ENCODE results near the gene FOXD4L3. TPM values are rescaled to one million over a fixed set of nuclear protein-coding genes. Genes with fewer than 3 reads are reported as not detected.
"Not testable (repeated sequence)": the region's sequence is repeated elsewhere in the genome, so short reads cannot be mapped to it uniquely, and the experiment has no call there.

Gene FOXD4L3
- 0.22 TPM in 1 of 2 replicates, not detected in the other for total RNA-seq (2014; rRNA removed; shearing (Covaris generic); ENCODE audit: low replicate concordance)

DNA sequence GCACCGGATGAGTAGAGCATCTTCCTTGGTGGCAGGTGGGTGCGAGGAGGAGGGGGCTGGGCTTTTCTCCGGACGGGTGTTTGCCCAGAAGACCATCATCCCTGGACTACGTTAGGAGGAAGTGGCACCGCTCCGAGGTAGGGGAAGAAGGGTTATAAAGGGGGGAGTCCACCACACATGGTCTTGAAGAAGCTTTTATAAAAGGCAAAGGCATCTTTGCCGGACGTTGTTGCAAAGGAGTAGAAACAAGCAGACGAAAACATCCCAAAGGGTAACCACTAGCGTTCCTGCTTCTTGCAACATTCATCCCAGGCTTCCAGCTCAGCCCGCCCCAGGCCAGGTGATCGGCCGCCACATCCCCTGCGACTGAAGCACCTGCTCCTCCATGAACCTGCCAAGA, at the start of gene FOXD4L3:
FOXD4L3 (plus strand) TSS at position 301 of the 400 bp plus-strand sequence; CDS start at position 386, 85 bp downstream.
- not testable (repeated sequence) for H3K9ac ChIP-seq (ENCODE audit: low read length); H3K79me2 ChIP-seq (ENCODE audit: low read length); H3K9me2 ChIP-seq (replicated peaks; ENCODE audit: insufficient read depth, low read length); H3K27ac ChIP-seq (ENCODE audit: low read length); H2AFZ ChIP-seq (ENCODE audit: low read length); H3K4me3 ChIP-seq (ENCODE audit: low read length); H3K27me3 ChIP-seq (ENCODE audit: low read length); H4K20me1 ChIP-seq (ENCODE audit: insufficient read depth, low read depth, low read length); H3K4me1 ChIP-seq (ENCODE audit: low read length); H3K36me3 ChIP-seq (ENCODE audit: insufficient read depth, low read length); DNase-seq; H3K4me2 ChIP-seq (ENCODE audit: low read depth, low read length, poor library complexity, severe bottlenecking); H3K9me3 ChIP-seq (ENCODE audit: low read length)

DNA sequence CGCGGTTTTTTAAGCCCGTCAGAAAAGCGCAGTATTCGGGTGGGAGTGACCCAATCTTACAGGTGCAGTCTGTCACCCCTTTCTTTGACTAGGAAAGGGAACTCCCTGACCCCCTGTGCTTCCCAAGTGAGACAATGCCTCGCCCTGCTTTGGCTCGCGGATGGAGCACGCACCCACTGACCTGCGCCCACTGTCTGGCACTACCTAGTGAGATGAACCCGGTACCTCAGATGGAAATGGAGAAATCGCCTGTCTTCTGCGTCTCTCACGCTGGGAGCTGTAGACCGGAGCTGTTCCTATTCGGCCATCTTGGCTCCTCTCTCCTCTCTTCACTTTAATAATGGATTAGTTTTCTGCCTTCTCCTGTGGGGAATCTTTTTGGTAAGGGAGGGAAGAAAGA, 21.6 kb upstream of the FOXD4L3 start:
- not testable (repeated sequence) for H3K36me3 ChIP-seq (ENCODE audit: insufficient read depth, low read length); H4K20me1 ChIP-seq (ENCODE audit: insufficient read depth, low read depth, low read length)

DNA sequence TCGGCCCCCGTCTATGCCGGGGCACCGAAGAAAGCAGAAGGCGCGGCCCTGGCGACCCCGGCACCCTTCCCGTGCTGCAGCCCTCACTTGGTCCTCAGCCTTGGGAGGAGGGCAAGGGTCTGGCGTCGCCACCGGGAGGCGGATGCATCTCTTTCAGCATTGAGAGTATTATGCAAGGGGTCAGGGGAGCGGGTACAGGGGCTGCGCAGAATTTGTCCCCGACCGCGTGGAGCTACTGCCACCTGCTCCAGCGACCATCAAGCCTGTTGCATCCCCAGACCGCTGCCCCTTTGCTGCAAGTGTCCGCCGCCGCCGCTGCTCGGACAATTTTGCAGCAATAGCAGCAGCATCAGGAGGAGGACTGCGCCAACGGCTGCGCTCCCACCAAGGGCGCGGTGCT, 1.1 kb downstream of the FOXD4L3 start:
- H3K4me3 ChIP-seq (ENCODE audit: low read length); H3K4me2 ChIP-seq (ENCODE audit: low read depth, low read length, poor library complexity, severe bottlenecking); H3K27ac ChIP-seq (ENCODE audit: low read length); H3K36me3 ChIP-seq (ENCODE audit: insufficient read depth, low read length); H3K4me1 ChIP-seq (ENCODE audit: low read length); DNase-seq; H3K79me2 ChIP-seq (ENCODE audit: low read length); H4K20me1 ChIP-seq (ENCODE audit: insufficient read depth, low read depth, low read length); H3K9me2 ChIP-seq (replicated peaks; ENCODE audit: insufficient read depth, low read length); H3K9ac ChIP-seq (ENCODE audit: low read length); H2AFZ ChIP-seq (ENCODE audit: low read length); H3K27me3 ChIP-seq (ENCODE audit: low read length); H3K9me3 ChIP-seq (ENCODE audit: low read length): not testable (repeated sequence)

More for the DNA sequence above, 21.6 kb upstream of the FOXD4L3 start:
- H3K4me2 ChIP-seq (ENCODE audit: low read depth, low read length, poor library complexity, severe bottlenecking); DNase-seq; H3K4me3 ChIP-seq (ENCODE audit: low read length); H3K27me3 ChIP-seq (ENCODE audit: low read length); H3K9ac ChIP-seq (ENCODE audit: low read length); H3K9me2 ChIP-seq (replicated peaks; ENCODE audit: insufficient read depth, low read length); H3K9me3 ChIP-seq (ENCODE audit: low read length); H3K79me2 ChIP-seq (ENCODE audit: low read length); H2AFZ ChIP-seq (ENCODE audit: low read length); H3K27ac ChIP-seq (ENCODE audit: low read length); H3K4me1 ChIP-seq (ENCODE audit: low read length): not testable (repeated sequence)

DNA sequence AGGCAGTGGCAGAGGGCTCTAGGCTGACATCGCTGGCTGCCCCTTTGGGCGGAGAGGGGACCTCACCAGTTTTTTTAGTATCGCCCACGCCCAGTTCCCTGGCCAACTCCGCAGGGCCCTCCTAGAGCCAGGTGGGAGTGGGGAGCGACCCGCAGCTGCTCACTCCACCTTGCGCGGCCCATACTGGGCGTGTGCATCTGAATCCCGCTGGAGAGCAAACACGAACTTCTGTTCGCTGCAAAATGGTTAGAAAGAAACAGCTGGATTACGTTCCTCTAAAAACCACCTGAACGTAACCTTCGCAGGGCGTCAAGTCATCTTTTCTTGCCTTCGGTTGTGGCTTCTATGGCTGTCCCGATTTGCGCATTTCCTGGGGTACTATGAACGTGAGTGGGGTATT, 1.5 kb downstream of the FOXD4L3 start:
- not testable (repeated sequence) for H3K9me3 ChIP-seq (ENCODE audit: low read length); H2AFZ ChIP-seq (ENCODE audit: low read length); DNase-seq; H3K27me3 ChIP-seq (ENCODE audit: low read length); H3K9me2 ChIP-seq (replicated peaks; ENCODE audit: insufficient read depth, low read length); H4K20me1 ChIP-seq (ENCODE audit: insufficient read depth, low read depth, low read length); H3K27ac ChIP-seq (ENCODE audit: low read length); H3K4me1 ChIP-seq (ENCODE audit: low read length); H3K79me2 ChIP-seq (ENCODE audit: low read length); H3K4me2 ChIP-seq (ENCODE audit: low read depth, low read length, poor library complexity, severe bottlenecking); H3K36me3 ChIP-seq (ENCODE audit: insufficient read depth, low read length); H3K4me3 ChIP-seq (ENCODE audit: low read length); H3K9ac ChIP-seq (ENCODE audit: low read length)

DNA sequence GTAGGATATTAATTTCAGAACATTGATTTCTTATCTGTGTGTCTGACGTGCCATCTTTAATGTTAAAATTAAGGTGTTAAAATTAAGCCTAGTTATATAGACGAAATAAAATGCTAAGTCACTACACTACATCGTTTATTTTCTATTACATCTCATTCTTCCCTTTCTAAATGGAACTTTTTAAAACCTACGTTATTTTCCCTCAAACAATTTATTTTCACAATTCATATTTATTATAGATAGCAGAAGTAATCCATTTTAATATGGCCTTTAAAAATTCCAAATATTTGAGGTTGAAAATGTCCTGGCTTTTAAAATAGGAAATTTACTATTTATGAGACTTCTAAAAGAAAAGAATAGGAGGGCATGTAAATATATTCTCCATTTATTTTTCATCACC, 2.1 kb downstream of the FOXD4L3 start:
- not testable (repeated sequence) for H3K79me2 ChIP-seq (ENCODE audit: low read length); H2AFZ ChIP-seq (ENCODE audit: low read length); H3K9me3 ChIP-seq (ENCODE audit: low read length); DNase-seq; H3K9me2 ChIP-seq (replicated peaks; ENCODE audit: insufficient read depth, low read length); H3K4me3 ChIP-seq (ENCODE audit: low read length); H3K4me1 ChIP-seq (ENCODE audit: low read length); H3K27me3 ChIP-seq (ENCODE audit: low read length); H3K27ac ChIP-seq (ENCODE audit: low read length); H3K36me3 ChIP-seq (ENCODE audit: insufficient read depth, low read length); H3K4me2 ChIP-seq (ENCODE audit: low read depth, low read length, poor library complexity, severe bottlenecking); H4K20me1 ChIP-seq (ENCODE audit: insufficient read depth, low read depth, low read length); H3K9ac ChIP-seq (ENCODE audit: low read length)

DNA sequence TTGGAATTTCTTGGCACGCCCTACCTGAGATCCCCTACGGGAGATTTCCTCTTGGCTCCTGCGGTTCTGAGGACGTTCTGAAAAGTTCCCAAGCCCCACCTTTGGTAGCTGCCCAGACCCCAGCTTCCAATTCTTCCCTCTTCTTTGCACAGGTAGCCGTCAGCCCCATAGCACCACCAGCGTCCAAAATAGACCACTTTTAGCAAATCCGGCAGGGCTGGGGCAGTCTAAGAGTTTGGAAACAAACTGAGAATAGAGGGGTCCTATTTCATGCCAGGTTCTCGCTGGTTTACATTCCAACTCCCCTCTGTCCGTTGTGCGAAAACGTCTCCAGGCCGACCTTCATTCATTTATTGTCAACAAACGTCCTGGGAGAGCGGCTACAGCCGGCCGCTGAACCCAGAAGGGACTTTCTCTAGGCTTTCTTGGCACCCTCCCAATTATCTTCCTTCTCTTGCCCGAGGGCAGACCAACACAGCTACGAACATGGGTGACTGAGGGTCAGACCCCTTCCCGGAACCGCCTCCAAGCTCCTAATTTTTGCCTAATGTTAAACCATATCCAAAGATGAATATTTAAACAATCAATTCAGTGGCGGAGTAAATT, 3.1 kb downstream of the FOXD4L3 start:
- H3K27ac ChIP-seq (ENCODE audit: low read length): not testable (repeated sequence)

DNA sequence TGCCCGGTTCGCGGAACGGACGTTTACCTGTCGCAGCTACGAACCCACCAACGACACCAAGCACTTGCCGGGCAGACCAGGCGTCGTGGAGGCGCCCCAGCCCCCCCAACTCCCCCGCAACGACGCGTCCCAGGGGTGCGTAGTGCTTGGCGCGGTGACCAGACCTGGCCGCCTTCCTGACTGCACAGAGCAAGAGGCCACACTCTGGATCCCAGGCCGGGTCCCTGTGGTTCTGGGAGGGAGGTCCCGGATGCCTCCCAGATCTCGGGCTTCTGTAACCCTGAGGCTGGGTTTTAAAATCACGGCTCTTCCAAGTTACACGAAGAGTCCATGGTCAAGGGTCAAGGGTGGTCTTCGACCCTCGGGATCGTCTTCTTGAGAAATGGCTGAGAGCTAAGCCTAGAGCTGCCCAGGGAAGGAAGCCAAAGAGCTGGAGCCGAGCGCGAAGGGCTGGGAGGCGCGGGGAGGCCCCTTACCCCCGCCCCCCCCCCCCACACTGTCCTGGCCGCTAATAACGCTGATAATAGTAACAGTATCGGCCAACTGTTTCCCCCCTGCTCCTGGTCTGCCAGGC, 3.8 kb downstream of the FOXD4L3 start:
- H3K79me2 ChIP-seq (ENCODE audit: low read length): not testable (repeated sequence)

More for the DNA sequence above, 3.1 kb downstream of the FOXD4L3 start:
- not testable (repeated sequence) for H3K9me3 ChIP-seq (ENCODE audit: low read length); H3K27me3 ChIP-seq (ENCODE audit: low read length); H3K36me3 ChIP-seq (ENCODE audit: insufficient read depth, low read length); DNase-seq; H3K9me2 ChIP-seq (replicated peaks; ENCODE audit: insufficient read depth, low read length); H2AFZ ChIP-seq (ENCODE audit: low read length); H3K4me1 ChIP-seq (ENCODE audit: low read length); H3K4me2 ChIP-seq (ENCODE audit: low read depth, low read length, poor library complexity, severe bottlenecking); H4K20me1 ChIP-seq (ENCODE audit: insufficient read depth, low read depth, low read length); H3K79me2 ChIP-seq (ENCODE audit: low read length); H3K9ac ChIP-seq (ENCODE audit: low read length); H3K4me3 ChIP-seq (ENCODE audit: low read length)

DNA sequence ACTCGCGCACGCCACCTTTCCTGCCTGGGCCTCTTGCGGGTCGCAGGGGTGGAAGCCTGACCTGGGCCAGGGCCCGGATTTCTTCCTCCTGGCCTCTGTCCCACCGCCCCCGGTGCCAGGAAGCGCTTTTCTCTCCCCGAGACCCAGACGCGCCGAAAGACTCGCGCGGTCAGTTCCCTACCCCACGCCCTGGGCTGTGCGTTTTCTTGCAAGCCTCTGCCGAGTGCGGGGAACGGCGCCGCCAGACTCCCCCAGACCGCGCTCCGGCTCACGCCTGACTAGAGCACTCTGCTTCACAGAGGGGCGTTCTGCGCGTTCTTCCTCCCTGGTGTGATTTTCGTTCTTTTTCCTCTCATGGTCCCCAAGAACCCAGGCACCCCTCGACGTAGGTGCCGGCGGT, 4.5 kb downstream of the FOXD4L3 start:
- H3K4me1 ChIP-seq (ENCODE audit: low read length); H3K27ac ChIP-seq (ENCODE audit: low read length); H3K9me2 ChIP-seq (replicated peaks; ENCODE audit: insufficient read depth, low read length); H3K36me3 ChIP-seq (ENCODE audit: insufficient read depth, low read length); DNase-seq; H3K9me3 ChIP-seq (ENCODE audit: low read length); H3K4me3 ChIP-seq (ENCODE audit: low read length); H3K79me2 ChIP-seq (ENCODE audit: low read length); H3K4me2 ChIP-seq (ENCODE audit: low read depth, low read length, poor library complexity, severe bottlenecking); H3K27me3 ChIP-seq (ENCODE audit: low read length); H4K20me1 ChIP-seq (ENCODE audit: insufficient read depth, low read depth, low read length); H2AFZ ChIP-seq (ENCODE audit: low read length); H3K9ac ChIP-seq (ENCODE audit: low read length): not testable (repeated sequence)

More for the DNA sequence above, 3.8 kb downstream of the FOXD4L3 start:
- not testable (repeated sequence) for H3K4me3 ChIP-seq (ENCODE audit: low read length); H3K36me3 ChIP-seq (ENCODE audit: insufficient read depth, low read length); H3K4me2 ChIP-seq (ENCODE audit: low read depth, low read length, poor library complexity, severe bottlenecking); H3K9me2 ChIP-seq (replicated peaks; ENCODE audit: insufficient read depth, low read length); H2AFZ ChIP-seq (ENCODE audit: low read length); H3K27me3 ChIP-seq (ENCODE audit: low read length); H4K20me1 ChIP-seq (ENCODE audit: insufficient read depth, low read depth, low read length); H3K27ac ChIP-seq (ENCODE audit: low read length); H3K9me3 ChIP-seq (ENCODE audit: low read length); H3K4me1 ChIP-seq (ENCODE audit: low read length); H3K9ac ChIP-seq (ENCODE audit: low read length); DNase-seq
